Effector CD4-positive, alpha-beta T cell (primary cell): ENCODE measurements around the gene SPOPL.
"Not testable (repeated sequence)": the region's sequence is repeated elsewhere in the genome, so short reads cannot be mapped to it uniquely, and the experiment has no call there.

Experiments used
- DNase-seq: peaks from one replicate; pipeline ENCODE4 v3.0.0-alpha.2; 2020
- total RNA-seq: gene quantifications from one replicate; lab custom pipeline; 2026; lab: John Stamatoyannopoulos, UW

The SPOPL gene
- 35.3 reads per million, percentile 60 among the genes with 10 or more reads in this experiment for total RNA-seq

GRCh38 chr2:138501425-138502254, at the start of gene SPOPL:
SPOPL (plus strand) TSS chr2:138501770; CDS start chr2:138550217, 48,447 bp downstream.
- DNase-seq, result peak; percentile 69

- DNase-seq, result no peak
Observed at GRCh38 chr2:138452324-138452723, 49.2 kb upstream of the SPOPL start.

- no peak for DNase-seq
Observed at GRCh38 chr2:138453815-138454214, 47.8 kb upstream of the SPOPL start.

- DNase-seq, result no peak
Observed at GRCh38 chr2:138454761-138455160, 46.8 kb upstream of the SPOPL start.

GRCh38 chr2:138455275-138455674, 46.3 kb upstream of the SPOPL start:
- no peak for DNase-seq

- no peak for DNase-seq
Observed at GRCh38 chr2:138455691-138456090, 45.9 kb upstream of the SPOPL start.

- DNase-seq, result not testable (repeated sequence)
Observed at GRCh38 chr2:138462689-138463088, 38.9 kb upstream of the SPOPL start.

GRCh38 chr2:138468617-138469016, 33.0 kb upstream of the SPOPL start:
- no peak for DNase-seq

- no peak for DNase-seq
Observed at GRCh38 chr2:138469411-138469810, 32.2 kb upstream of the SPOPL start.

- no peak for DNase-seq
Observed at GRCh38 chr2:138470941-138471340, 30.6 kb upstream of the SPOPL start.

GRCh38 chr2:138474100-138474825, 27.3 kb upstream of the SPOPL start:
- DNase-seq, result no peak

- DNase-seq, result no peak
Observed at GRCh38 chr2:138475277-138475776, 26.2 kb upstream of the SPOPL start.

- DNase-seq, result no peak
Observed at GRCh38 chr2:138476186-138476585, 25.4 kb upstream of the SPOPL start.

- no peak for DNase-seq
Observed at GRCh38 chr2:138476940-138477339, 24.6 kb upstream of the SPOPL start.

- not testable (repeated sequence) for DNase-seq
Observed at GRCh38 chr2:138482796-138483195, 18.8 kb upstream of the SPOPL start.

- DNase-seq, result no peak
Observed at GRCh38 chr2:138485019-138485418, 16.6 kb upstream of the SPOPL start.

GRCh38 chr2:138486363-138487198, 15.0 kb upstream of the SPOPL start:
- DNase-seq, result no peak

- no peak for DNase-seq
Observed at GRCh38 chr2:138490673-138491494, 10.7 kb upstream of the SPOPL start.

GRCh38 chr2:138491495-138491862, 10.1 kb upstream of the SPOPL start:
- no peak for DNase-seq

- DNase-seq, result no peak
Observed at GRCh38 chr2:138492160-138492559, 9.4 kb upstream of the SPOPL start.

- DNase-seq, result no peak
Observed at GRCh38 chr2:138493334-138493733, 8.2 kb upstream of the SPOPL start.
